Measurements from ENCODE around the gene GPN2. TPM values are rescaled to one million over a fixed set of nuclear protein-coding genes. Genes with fewer than 3 reads are reported as not detected.

The GPN2 gene
- total RNA-seq, 1 experiment from 2014 or later: 30.6 TPM

DNA sequence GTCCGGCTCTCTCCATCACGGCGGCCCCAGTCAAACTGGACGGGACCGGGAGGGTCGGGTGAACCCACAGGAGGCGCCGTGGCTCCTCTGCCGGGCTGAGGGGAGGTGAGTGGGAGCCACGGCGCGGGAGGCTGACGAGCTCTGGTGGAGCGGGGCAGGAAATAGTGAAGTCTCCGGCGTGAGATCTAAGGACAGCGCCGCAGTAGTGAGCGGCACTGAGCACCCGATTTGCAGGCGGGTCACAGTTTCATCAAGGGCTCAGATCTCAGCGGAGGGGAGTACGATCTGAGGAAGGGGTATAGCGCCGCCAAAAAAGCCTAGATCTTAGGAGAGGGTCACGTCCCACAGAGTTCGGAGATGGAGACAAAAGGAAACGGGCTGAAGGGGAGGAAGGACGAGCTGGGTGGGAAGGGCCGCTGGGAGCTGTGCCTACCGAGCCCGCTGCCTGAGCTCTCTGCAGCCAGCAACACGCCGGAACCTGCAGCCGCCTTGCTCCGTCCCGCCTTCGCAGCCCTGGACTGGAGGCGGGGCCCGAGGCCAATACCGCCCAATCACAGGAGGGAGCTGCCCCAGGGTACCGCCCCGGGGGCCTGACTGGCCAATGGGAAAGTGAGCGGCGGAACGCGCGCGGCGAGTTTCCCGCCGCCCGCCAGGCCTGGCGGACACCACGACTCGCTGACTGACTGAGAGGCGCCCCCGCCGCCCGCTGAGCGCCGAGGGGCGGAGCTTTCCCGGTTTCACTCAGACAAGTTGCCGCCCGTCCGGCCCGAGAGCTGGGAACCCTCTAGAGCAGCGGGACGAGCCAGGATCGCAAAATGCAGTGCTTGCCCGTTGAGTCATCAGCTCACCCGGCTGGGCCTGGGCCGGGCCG lies 25.2 kb downstream of the GPN2 start:
- H4K20me1 ChIP-seq (ENCODE audit: insufficient read depth): no peaks in the 10 kb centered on the region
- BruUV-seq (replicated peaks): TSS peak; percentile 82
- H3K4me3 ChIP-seq: peak overlapping the region; percentile 85
- H3K4me1 ChIP-seq (replicated peaks; ENCODE audit: insufficient read depth): peaks cover 57% of the 10 kb centered on the region
- H3K27me3 ChIP-seq (ENCODE audit: insufficient read depth, low read depth): no peaks in the 10 kb centered on the region
- DNase-seq: peak; percentile 86 to 98
- no peaks in the 10 kb centered on the region for H3K36me3 ChIP-seq (ENCODE audit: low read depth)
- CTCF ChIA-PET: interaction anchor here (0.6 to 2.0 kb wide), 5 partner anchors 16 to 335 kb away, joined by 3 to 9 read pairs (median 5); partner anchors contain the start of gene RPS6KA1
- peak overlapping the region; percentile 85 for H3K4me2 ChIP-seq
- no peak overlapping the region for H2AFZ ChIP-seq
- peaks cover 56% of the 10 kb centered on the region for H3F3A ChIP-seq (ENCODE audit: insufficient read depth, low read depth)
- H3K9me2 ChIP-seq (ENCODE audit: insufficient read depth): no peaks in the 10 kb centered on the region
- peak overlapping the region; percentile 100 for H3K27ac ChIP-seq
- no peaks in the 10 kb centered on the region for H3K9me3 ChIP-seq (ENCODE audit: insufficient read depth, low read depth)
- intact Hi-C loops (cut with micrococcal nuclease; ENCODE audit: unreplicated experiment): loop anchor here (10.0 kb wide), 2 partner anchors 170 to 510 kb away; partner anchors contain the start of genes ARID1A and CRYBG2
- POLR2A ChIA-PET (ENCODE audit: unreplicated experiment): interaction anchor here (0.5 to 3.2 kb wide), 14 partner anchors 10 to 631 kb away, joined by 3 to 42 read pairs (median 4); partner anchors contain the start of genes CEP85, PIGV and TRNP1
- H3K79me2 ChIP-seq (ENCODE audit: low read depth): peaks cover 23% of the 10 kb centered on the region
- no peak for TF ChIP-seq EZH2 (IDR thresholded peaks at IDR 0.05; ENCODE audit: low read depth)
- TF ChIP-seq, protein P1, sequence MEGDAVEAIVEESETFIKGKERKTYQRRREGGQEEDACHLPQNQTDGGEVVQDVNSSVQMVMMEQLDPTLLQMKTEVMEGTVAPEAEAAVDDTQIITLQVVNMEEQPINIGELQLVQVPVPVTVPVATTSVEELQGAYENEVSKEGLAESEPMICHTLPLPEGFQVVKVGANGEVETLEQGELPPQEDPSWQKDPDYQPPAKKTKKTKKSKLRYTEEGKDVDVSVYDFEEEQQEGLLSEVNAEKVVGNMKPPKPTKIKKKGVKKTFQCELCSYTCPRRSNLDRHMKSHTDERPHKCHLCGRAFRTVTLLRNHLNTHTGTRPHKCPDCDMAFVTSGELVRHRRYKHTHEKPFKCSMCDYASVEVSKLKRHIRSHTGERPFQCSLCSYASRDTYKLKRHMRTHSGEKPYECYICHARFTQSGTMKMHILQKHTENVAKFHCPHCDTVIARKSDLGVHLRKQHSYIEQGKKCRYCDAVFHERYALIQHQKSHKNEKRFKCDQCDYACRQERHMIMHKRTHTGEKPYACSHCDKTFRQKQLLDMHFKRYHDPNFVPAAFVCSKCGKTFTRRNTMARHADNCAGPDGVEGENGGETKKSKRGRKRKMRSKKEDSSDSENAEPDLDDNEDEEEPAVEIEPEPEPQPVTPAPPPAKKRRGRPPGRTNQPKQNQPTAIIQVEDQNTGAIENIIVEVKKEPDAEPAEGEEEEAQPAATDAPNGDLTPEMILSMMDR (conservative IDR thresholded peaks at IDR 0.05): no peak

DNA sequence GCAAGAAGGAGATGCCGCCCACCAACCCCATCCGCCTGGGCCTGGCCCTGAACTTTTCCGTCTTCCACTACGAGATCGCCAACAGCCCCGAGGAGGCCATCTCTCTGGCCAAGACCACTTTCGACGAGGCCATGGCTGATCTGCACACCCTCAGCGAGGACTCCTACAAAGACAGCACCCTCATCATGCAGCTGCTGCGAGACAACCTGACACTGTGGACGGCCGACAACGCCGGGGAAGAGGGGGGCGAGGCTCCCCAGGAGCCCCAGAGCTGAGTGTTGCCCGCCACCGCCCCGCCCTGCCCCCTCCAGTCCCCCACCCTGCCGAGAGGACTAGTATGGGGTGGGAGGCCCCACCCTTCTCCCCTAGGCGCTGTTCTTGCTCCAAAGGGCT lies 26.4 kb downstream of the GPN2 start:
- no peak overlapping the region for H2AFZ ChIP-seq
- H3K9me3 ChIP-seq (ENCODE audit: insufficient read depth, low read depth): no peaks in the 10 kb centered on the region
- H3K79me2 ChIP-seq (ENCODE audit: low read depth): peaks cover 23% of the 10 kb centered on the region
- no peak for DNase-seq
- CTCF ChIA-PET: interaction anchor here (2.0 kb wide), 1 partner anchor 15 kb away, joined by 9 read pairs; no protein-coding TSS in a partner anchor
- H3K27me3 ChIP-seq (ENCODE audit: insufficient read depth, low read depth): no peaks in the 10 kb centered on the region
- H3K4me3 ChIP-seq: peak overlapping the region; percentile 85
- TF ChIP-seq, protein P1 (conservative IDR thresholded peaks at IDR 0.05): no peak
- TF ChIP-seq EZH2 (IDR thresholded peaks at IDR 0.05; ENCODE audit: low read depth): no peak
- H3K9me2 ChIP-seq (ENCODE audit: insufficient read depth): no peaks in the 10 kb centered on the region
- peak overlapping the region; percentile 100 for H3K27ac ChIP-seq
- BruUV-seq (replicated peaks): no TSS peak
- no peaks in the 10 kb centered on the region for H4K20me1 ChIP-seq (ENCODE audit: insufficient read depth)
- H3K36me3 ChIP-seq (ENCODE audit: low read depth): no peaks in the 10 kb centered on the region
- intact Hi-C loops (cut with micrococcal nuclease; ENCODE audit: unreplicated experiment): loop anchor here (1.0 to 10.0 kb wide), 4 partner anchors 14 to 509 kb away; partner anchors contain the start of genes ARID1A and CRYBG2
- H3F3A ChIP-seq (ENCODE audit: insufficient read depth, low read depth): peaks cover 61% of the 10 kb centered on the region
- POLR2A ChIA-PET (ENCODE audit: unreplicated experiment): interaction anchor here (0.6 to 3.2 kb wide), 3 partner anchors 15 to 65 kb away, joined by 4 to 42 read pairs (median 9); no protein-coding TSS in a partner anchor
- peak overlapping the region; percentile 85 for H3K4me2 ChIP-seq
- H3K4me1 ChIP-seq (replicated peaks; ENCODE audit: insufficient read depth): peaks cover 67% of the 10 kb centered on the region

All from PC-9 (cell line).